Adrenal gland (tissue), 5 donors: Measurements from ENCODE around the gene PPM1E.

Source experiments
- POLR2A ChIP-seq, 2 donors: fragments of 450-650 bp; IDR thresholded peaks; one replicate each; pipeline ENCODE4 v1.6.1; 2017; ENCODE audit warnings: antibody characterized with exemption in 2 of 2, mild to moderate bottlenecking in 2 of 2, moderate library complexity in 1 of 2
- TF ChIP-seq, protein P1 (sequence below), 6 experiments: fragments of 450-650 bp in 4 of 6; fragments of 200-600 bp in 2 of 6; sonication (generic) in 1 of 6; IDR thresholded peaks; 1 replicate in 5 of 6; 2 replicates in 1 of 6; pipeline versions ENCODE4 v1.5.1 to v1.8.0; 2016 to 2021; ENCODE audit warnings: antibody characterized with exemption in 6 of 6, mild to moderate bottlenecking in 2 of 6, moderate library complexity in 1 of 6
- donor health status: DM: no; HTN: no; CAD: no.

DNA sequence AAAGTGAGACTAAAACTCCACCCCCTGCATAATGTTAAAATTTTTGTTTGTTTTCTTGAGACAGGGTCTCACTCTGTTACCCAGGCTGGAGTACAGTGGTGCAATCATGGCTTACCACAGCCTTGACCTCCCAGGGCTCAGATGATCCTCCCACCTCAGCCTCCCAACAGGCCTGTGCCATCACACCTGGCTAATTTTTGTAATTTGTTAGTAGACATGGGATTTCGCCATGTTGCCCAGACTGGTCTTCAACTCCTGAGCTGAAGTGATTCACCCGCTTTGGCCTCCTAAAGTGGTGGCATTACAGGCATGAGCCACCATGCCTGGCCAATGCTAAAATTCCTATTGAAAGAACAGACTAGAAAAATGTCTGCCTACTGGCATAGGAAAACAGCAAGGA, 247.2 kb downstream of the PPM1E start:
- TF ChIP-seq, protein P1, sequence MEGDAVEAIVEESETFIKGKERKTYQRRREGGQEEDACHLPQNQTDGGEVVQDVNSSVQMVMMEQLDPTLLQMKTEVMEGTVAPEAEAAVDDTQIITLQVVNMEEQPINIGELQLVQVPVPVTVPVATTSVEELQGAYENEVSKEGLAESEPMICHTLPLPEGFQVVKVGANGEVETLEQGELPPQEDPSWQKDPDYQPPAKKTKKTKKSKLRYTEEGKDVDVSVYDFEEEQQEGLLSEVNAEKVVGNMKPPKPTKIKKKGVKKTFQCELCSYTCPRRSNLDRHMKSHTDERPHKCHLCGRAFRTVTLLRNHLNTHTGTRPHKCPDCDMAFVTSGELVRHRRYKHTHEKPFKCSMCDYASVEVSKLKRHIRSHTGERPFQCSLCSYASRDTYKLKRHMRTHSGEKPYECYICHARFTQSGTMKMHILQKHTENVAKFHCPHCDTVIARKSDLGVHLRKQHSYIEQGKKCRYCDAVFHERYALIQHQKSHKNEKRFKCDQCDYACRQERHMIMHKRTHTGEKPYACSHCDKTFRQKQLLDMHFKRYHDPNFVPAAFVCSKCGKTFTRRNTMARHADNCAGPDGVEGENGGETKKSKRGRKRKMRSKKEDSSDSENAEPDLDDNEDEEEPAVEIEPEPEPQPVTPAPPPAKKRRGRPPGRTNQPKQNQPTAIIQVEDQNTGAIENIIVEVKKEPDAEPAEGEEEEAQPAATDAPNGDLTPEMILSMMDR (IDR thresholded peaks at IDR 0.05), result no peak
- no peak for TF ChIP-seq POLR2A (IDR thresholded peaks at IDR 0.05)
